Stimulated activated CD8-positive, alpha-beta memory T cell treated with anti-CD3 and anti-CD28 coated beads, Interleukin-2, amount 100 ng/mL, for 48 hours (primary cell): ENCODE data around the gene MRPL49.
"Not testable (repeated sequence)": the region's sequence is repeated elsewhere in the genome, so short reads cannot be mapped to it uniquely, and the experiment has no call there.

Experiments
- DNase-seq, 2 donors: peaks; one replicate each; pipeline ENCODE4 v3.0.0-alpha.2; 2020; ENCODE audit warnings: low read depth in 2 of 2

The MRPL49 gene

DNA sequence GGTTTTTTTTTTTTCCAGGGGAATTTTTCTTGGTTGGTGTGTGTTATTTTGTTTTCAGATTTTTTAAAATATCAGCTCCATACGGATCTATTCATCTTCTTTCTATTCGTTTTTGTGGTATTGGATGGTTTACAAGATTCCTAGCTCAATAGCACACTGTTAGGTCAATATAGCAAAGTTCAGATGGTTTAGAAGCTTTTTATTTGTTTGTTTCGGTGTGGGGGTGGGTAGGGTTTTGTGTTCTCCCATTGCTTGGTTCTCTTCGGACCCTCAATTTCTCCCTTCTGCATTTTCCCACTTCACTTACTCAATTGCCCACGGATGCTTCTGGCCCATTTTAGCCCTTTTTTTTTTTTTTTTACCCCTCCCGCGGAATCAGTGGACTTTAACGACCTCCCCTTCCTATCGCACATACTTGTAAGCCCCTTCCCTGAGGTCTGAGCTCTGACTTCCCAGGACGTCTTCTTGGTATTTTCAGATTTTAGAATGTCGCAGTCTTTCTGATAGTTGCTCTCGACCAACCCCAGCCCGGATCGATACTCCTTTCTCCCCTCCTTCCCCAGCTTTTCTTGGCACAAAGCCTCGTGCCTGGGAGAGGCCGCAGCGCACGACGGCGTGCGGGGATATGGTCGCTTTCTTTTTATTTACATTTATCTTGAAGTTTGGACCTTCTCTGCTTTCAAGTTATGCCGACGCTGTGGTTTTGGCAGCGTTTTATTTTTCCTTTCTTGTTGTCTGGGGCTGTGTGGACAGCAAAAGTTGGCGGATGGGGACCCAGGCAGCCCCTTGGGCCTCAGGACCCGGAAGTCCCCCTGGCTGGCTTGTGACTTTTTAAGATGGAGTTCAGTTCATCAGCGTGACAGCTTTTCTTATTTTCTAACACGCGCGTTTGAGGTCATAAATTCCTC is 43.5 kb downstream of the MRPL49 start:
- DNase-seq: no peak

DNA sequence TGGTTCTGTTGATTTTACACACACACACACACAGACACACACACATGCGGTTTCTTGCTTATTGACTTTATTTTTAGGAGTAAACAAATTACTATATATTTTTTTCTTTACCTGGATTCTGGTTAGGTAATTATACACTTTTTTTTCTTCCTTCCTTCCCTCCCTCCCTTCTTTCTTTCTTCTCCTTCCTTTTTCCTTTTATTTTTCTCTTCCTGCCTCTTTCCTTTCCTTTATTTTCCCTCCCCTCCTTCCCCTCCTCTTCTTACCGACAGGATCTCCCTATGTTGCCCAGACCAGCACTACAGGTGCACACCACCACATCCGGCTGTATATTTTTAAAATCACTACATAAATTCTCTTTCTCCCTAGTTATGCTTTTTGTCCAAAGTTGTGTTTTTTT is 44.8 kb downstream of the MRPL49 start:
- no peak for DNase-seq

GRCh38 chr11:65167656-65168055 is 45.5 kb downstream of the MRPL49 start:
- no peak for DNase-seq

DNA sequence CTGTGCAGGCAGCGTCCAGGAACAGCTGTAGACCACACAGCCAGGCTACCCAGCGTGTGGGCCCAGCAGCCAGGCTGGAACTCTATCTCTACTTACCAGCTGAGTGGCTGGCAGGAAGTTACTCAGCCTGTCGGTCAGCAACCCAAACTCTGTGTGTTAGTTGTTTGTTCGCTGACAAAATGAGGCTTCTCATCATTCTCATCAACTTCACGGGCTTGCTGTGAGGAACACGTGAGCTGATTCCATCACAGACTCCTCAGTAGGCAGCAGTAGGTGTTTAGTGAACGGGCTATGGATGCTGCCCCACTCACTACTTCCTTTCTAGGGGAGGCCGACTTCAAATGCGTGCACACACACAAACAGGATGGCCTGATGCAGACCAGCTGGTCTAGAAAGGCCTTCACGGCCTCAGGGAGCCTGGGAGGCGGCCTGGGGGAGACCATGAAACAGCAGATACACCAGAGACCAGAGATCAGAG is 47.1 kb downstream of the MRPL49 start:
- no peak for DNase-seq

GRCh38 chr11:65170058-65170534 is 48.0 kb downstream of the MRPL49 start, which contains the start of gene SPDYC:
SPDYC (plus strand) TSS chr11:65170233; CDS start chr11:65171358, 1,125 bp downstream.
- DNase-seq: no peak

DNA sequence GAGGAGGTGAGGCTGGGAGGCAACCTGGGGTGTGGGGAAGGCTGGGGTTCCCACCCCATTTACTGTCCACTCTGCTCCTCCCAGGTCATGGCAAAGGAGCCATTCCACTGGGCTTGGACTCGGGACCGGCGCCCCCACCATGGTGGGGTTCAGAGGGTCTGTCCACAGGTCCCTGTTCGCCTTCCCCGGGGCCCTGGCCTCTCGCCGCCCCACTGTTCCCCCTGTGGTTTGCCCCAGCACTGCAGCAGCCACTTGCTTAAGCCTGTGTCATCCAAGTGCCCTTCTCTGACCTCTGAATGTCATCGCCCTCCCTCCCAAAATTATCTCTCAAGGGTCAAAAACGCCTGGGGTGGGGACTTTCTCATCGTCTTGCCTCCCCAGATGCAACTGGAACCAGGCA is 50.5 kb downstream of the MRPL49 start:
- DNase-seq: no peak

DNA sequence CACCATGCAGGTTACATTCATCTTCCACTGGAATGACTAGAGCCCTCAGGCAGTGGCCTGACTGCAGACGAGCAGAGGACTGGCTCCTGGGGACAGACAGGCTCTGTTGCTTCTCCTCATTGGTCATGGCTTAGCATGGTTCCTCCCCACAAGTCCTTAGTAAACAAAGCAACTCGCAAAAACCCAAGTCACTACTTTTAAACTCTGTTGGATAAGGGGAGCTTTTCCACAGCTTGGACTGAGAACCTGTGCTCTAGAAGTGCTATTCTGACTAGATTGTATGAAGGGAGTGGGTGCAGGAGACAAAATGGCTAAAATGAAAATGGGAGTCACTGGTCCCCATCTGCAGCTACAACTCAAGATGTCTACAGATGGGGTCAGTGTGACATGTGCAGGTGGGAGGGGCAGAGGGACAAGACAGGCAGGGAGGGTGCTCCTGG is 52.5 kb downstream of the MRPL49 start:
- not testable (repeated sequence) for DNase-seq
